ACC112 (cell line): Measurements from ENCODE around the gene NUPR1.

ENCODE experiments used
- H2AFZ ChIP-seq: fragments of 200-600 bp; sonication (generic); one replicate; pipeline ENCODE4 v1.6.0; 2017; ENCODE audit warnings: antibody characterized with exemption, low read length; ENCODE audit not compliant: unreplicated experiment
- H3K27ac ChIP-seq: fragments of 200-600 bp; sonication (generic); 2 replicates; pipeline ENCODE4 v1.5.1; 2014; ENCODE audit warnings: low read depth, mild to moderate bottlenecking, antibody characterized with exemption, low read length, moderate library complexity
- H3K27me3 ChIP-seq: fragments of 200-600 bp; sonication (generic); 2 replicates; pipeline ENCODE4 v1.6.1; 2014; ENCODE audit warnings: mild to moderate bottlenecking, antibody characterized with exemption, low read length, moderate library complexity, mixed read lengths; ENCODE audit not compliant: insufficient read depth
- H3K36me3 ChIP-seq: fragments of 200-600 bp; sonication (generic); 2 replicates; pipeline ENCODE4 v1.6.1; 2016; ENCODE audit warnings: mild to moderate bottlenecking, antibody characterized with exemption, low read length, moderate library complexity, mixed read lengths; ENCODE audit not compliant: insufficient read depth
- H3K4me1 ChIP-seq: fragments of 200-600 bp; sonication (generic); one replicate; pipeline ENCODE4 v1.6.1; 2016; ENCODE audit warnings: low read length, mixed read lengths; ENCODE audit not compliant: insufficient read depth, unreplicated experiment, control insufficient read depth
- H3K4me3 ChIP-seq: fragments of 200-600 bp; sonication (generic); 2 replicates; pipeline ENCODE4 v1.5.1; 2014; ENCODE audit warnings: mild to moderate bottlenecking, low read depth, low read length
- H3K79me2 ChIP-seq: fragments of 200-600 bp; sonication (generic); one replicate; pipeline ENCODE4 v1.6.0; 2016; ENCODE audit warnings: low read length; ENCODE audit not compliant: control insufficient read depth, unreplicated experiment, insufficient read depth

Gene NUPR1, protein sequence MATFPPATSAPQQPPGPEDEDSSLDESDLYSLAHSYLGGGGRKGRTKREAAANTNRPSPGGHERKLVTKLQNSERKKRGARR

DNA sequence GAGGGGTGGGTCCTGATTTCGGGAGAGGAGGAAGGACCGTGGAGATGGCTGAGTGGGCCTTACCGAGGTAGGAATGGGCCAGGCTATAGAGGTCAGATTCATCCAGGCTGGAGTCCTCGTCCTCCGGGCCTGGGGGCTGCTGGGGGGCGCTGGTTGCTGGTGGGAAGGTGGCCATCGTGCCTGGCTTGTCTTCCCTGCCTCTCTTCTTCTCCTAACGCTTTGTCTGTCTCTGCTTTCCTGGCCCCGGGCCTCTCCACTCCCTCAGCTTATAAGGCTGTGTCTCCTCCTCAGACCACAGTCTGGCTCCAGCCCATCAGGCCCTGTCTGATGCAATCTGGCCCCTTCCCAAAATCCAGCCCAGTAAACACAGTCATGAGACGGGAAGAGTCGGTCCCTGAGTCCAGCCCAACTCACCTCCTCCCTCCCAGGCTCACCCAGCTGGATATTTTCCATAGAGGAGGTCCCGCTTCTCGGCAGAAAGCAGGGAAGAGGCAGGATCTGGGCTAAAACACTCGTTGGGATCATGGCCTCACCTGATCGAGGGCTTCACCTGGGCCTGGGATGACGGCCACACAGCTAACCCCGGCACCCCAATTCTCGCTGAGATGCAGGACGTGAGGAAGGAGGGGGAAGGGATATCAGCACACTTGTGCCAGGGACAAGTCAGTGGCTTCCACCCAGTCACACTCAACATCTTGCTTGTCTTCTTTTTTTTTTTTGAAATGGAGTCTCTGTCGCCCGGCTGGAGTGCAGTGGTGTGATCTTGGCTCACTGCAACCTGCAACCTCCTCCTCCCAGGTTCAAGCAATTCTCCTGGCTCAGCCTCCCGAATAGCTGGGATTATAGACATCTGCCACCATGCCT lies at the start of gene NUPR1:
Gene NUPR1 (minus strand): TSS at position 242 of the 864 bp plus-strand sequence. CDS start 67 bp downstream, at position 175.
- H3K4me1 ChIP-seq: peaks cover 18% of the 10 kb centered on the region

GRCh38 chr16:28587386-28587785 lies 48.6 kb upstream of the NUPR1 start:
- no peak overlapping the region for H3K4me3 ChIP-seq
- H3K4me1 ChIP-seq: no peaks in the 10 kb centered on the region
- H3K27me3 ChIP-seq: no peaks in the 10 kb centered on the region
- no peaks in the 10 kb centered on the region for H3K36me3 ChIP-seq
- no peak overlapping the region for H2AFZ ChIP-seq
- H3K79me2 ChIP-seq: no peaks in the 10 kb centered on the region
- H3K27ac ChIP-seq: no peak overlapping the region

More for the DNA sequence above, at the start of gene NUPR1:
- peak within 1 kb of the TSS; percentile 77 for H3K4me3 ChIP-seq
- H3K79me2 ChIP-seq: peaks cover 16% of the 10 kb centered on the region
- H3K27me3 ChIP-seq: no peaks in the 10 kb centered on the region
- peaks cover 5% of the 10 kb centered on the region; the same call in 1 of the 2 replicates for H3K36me3 ChIP-seq
- peak within 1 kb of the TSS; percentile 43 for H3K27ac ChIP-seq
- peak within 1 kb of the TSS; percentile 44 for H2AFZ ChIP-seq

- H3K79me2 ChIP-seq: no peaks in the 10 kb centered on the region
- no peaks in the 10 kb centered on the region for H3K36me3 ChIP-seq
- no peak overlapping the region for H2AFZ ChIP-seq
- H3K4me3 ChIP-seq: no peak overlapping the region
- no peaks in the 10 kb centered on the region for H3K4me1 ChIP-seq
- H3K27ac ChIP-seq: no peak overlapping the region
- H3K27me3 ChIP-seq: no peaks in the 10 kb centered on the region
These were observed 47.7 kb upstream of the NUPR1 start for GRCh38 chr16:28586466-28586865.

DNA sequence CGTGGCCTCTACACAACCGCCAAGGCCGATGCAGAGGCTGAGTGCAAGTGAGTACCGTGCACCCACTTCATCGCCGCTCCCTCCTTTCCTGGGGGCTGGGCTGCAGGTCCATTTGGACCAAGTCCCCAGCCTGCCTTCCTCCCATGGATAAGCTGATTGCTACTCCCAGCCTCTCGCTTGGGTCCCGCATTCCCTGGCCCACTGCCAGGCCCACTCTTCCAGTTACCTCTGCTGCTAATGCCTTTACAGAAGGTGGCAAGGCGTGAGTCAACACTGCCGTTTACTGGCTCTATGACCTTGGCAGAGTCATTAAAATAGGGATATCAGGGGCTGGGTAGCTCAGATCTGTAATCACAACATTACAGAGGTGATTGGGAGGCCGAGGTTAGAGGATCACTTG lies 46.9 kb upstream of the NUPR1 start:
- no peak overlapping the region for H2AFZ ChIP-seq
- H3K79me2 ChIP-seq: no peaks in the 10 kb centered on the region
- H3K4me1 ChIP-seq: no peaks in the 10 kb centered on the region
- no peak overlapping the region for H3K27ac ChIP-seq
- no peak overlapping the region for H3K4me3 ChIP-seq
- H3K36me3 ChIP-seq: no peaks in the 10 kb centered on the region
- H3K27me3 ChIP-seq: no peaks in the 10 kb centered on the region

- Histone ChIP-seq H3K27ac (no peak overlapping the region), H3K27me3 (no peaks in the 10 kb centered on the region), H2AFZ (no peak overlapping the region), H3K79me2 (no peaks in the 10 kb centered on the region), H3K4me3 (no peak overlapping the region), H3K36me3 (no peaks in the 10 kb centered on the region), H3K4me1 (no peaks in the 10 kb centered on the region)
These were observed 42.0 kb upstream of the NUPR1 start for GRCh38 chr16:28580726-28581315.

GRCh38 chr16:28575446-28576109 lies 36.8 kb upstream of the NUPR1 start:
- Histone ChIP-seq H3K79me2 (no peaks in the 10 kb centered on the region), H3K27ac (no peak overlapping the region), H3K27me3 (no peaks in the 10 kb centered on the region), H3K4me1 (no peaks in the 10 kb centered on the region), H3K4me3 (no peak overlapping the region), H3K36me3 (no peaks in the 10 kb centered on the region), H2AFZ (no peak overlapping the region)

DNA sequence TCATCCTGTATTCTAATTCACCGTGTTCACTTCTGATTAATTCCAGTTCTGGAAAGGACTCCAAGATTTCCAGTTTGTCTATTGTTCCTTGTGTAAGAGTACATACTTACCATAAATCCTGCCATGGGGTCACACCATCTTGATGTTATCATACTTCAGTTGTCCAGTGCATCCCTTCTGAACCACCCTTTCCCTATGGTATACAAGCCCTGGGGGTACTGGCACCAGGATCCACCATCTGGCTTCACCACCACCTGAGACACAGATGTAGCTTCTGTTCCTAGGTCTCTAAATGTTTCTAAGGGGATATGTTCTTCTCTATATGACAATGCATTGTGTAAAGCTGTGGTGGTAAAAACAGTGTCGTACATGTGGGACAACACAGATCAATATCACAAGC lies 36.2 kb upstream of the NUPR1 start:
- Histone ChIP-seq H3K36me3 (no peaks in the 10 kb centered on the region), H3K4me3 (no peak overlapping the region), H3K27ac (no peak overlapping the region), H3K27me3 (no peaks in the 10 kb centered on the region), H3K4me1 (no peaks in the 10 kb centered on the region), H3K79me2 (no peaks in the 10 kb centered on the region), H2AFZ (no peak overlapping the region)

GRCh38 chr16:28573738-28574718 lies 35.3 kb upstream of the NUPR1 start:
- no peaks in the 10 kb centered on the region for H3K27me3 ChIP-seq
- H3K4me3 ChIP-seq: no peak overlapping the region
- no peaks in the 10 kb centered on the region for H3K79me2 ChIP-seq
- H2AFZ ChIP-seq: no peak overlapping the region
- H3K4me1 ChIP-seq: no peaks in the 10 kb centered on the region
- no peak overlapping the region for H3K27ac ChIP-seq
- no peaks in the 10 kb centered on the region for H3K36me3 ChIP-seq

DNA sequence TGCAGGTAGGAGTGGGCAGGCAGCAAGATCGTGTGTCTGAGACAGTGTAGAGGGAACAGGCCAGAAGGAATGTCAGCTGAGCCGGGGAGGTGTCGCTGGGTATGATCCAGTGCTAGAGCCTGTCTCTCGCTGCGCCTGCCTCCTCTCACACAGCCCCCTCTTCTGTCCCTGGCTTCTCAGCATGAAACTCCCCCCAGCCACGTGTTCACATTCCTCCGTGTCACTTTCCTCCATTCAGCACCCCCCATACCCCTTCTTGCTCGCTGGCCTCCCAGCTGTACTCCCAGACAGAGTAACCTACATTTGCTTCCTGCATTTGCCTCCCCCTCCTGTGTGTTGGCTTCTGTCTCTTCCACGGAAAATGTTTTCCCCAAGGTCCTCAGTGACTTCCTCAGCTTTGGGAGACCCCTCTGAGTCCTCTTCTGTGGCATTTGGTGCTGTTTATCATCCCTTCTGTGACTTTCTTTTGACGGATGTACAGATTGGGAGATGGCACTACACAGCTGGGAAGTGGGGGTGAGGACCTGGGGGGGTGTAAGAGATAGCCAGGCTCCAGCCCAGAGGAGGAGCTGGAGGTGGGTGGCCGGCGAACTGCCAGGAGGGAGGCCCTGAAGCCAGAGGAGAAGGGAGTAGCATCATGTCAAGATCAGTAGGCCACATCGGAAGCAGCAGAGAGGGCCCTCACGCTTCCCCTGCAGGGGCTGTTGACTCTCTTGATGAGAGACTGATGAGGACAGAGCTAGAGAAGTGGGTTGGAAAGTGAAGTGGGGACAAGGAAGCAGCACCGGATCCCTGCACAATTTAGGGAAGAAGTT lies 34.1 kb upstream of the NUPR1 start:
- no peaks in the 10 kb centered on the region for H3K27me3 ChIP-seq
- H2AFZ ChIP-seq: no peak overlapping the region
- no peak overlapping the region for H3K4me3 ChIP-seq
- H3K27ac ChIP-seq: no peak overlapping the region
- H3K79me2 ChIP-seq: peaks cover 3% of the 10 kb centered on the region
- no peaks in the 10 kb centered on the region for H3K4me1 ChIP-seq
- no peaks in the 10 kb centered on the region for H3K36me3 ChIP-seq
